ENCODE results near the gene FAM83G.

DNA sequence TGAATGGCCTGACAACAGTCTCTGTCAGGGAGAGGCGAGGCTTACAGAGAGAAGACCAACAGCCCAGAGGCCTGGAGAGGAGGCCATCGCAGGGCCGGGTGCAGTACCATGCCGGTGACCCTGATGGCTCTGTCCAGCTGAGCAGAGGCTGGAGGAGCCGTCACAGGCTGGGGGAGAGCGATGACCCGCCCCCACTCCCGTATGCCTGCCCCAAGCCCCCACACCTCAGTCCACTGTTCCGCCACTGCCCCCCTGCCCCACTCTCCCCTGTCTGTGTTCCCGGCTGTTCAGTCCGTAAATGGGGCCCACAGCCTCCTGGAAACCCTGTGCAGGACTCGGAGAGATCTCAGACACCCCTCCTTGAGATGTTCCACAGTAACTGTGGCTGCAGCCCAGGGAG is 12.8 kb upstream of the FAM83G start:
- TF ChIP-seq, protein P1, sequence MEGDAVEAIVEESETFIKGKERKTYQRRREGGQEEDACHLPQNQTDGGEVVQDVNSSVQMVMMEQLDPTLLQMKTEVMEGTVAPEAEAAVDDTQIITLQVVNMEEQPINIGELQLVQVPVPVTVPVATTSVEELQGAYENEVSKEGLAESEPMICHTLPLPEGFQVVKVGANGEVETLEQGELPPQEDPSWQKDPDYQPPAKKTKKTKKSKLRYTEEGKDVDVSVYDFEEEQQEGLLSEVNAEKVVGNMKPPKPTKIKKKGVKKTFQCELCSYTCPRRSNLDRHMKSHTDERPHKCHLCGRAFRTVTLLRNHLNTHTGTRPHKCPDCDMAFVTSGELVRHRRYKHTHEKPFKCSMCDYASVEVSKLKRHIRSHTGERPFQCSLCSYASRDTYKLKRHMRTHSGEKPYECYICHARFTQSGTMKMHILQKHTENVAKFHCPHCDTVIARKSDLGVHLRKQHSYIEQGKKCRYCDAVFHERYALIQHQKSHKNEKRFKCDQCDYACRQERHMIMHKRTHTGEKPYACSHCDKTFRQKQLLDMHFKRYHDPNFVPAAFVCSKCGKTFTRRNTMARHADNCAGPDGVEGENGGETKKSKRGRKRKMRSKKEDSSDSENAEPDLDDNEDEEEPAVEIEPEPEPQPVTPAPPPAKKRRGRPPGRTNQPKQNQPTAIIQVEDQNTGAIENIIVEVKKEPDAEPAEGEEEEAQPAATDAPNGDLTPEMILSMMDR (IDR thresholded peaks at IDR 0.05; ENCODE audit: low read depth, low read length, poor library complexity, severe bottlenecking), result no peak
- no peak for TF ChIP-seq EZH2phosphoT487 (IDR thresholded peaks at IDR 0.05; ENCODE audit: borderline replicate concordance, low read length)

Measured in DOHH2 (cell line).